GM06990 (cell line): ENCODE data around the gene MGME1.

Experiments
- DNase-seq: peaks from one replicate; pipeline ENCODE4 v3.0.0-alpha.2; 2011; ENCODE audit not compliant: insufficient read length; ENCODE audit errors: extremely low read depth
- H3K27me3 ChIP-seq: replicated peaks from 2 replicates; pipeline ENCODE4 v1.6.0; 2011; ENCODE audit warnings: low read length; ENCODE audit not compliant: control insufficient read depth, insufficient read depth
- H3K36me3 ChIP-seq: 2 replicates; pipeline ENCODE4 v1.5.1; 2011; ENCODE audit warnings: low read length; ENCODE audit not compliant: control insufficient read depth, insufficient read depth
- H3K4me3 ChIP-seq: replicated peaks from 2 replicates; pipeline ENCODE4 v1.5.1; 2011; ENCODE audit warnings: low read depth, mild to moderate bottlenecking, control low read depth, low read length
- CTCF ChIP-seq: IDR thresholded peaks from 2 replicates; pipeline ENCODE4 v1.5.1; 2011; ENCODE audit warnings: low read length, control low read depth, mild to moderate bottlenecking, inconsistent platforms; ENCODE audit not compliant: insufficient read depth, poor library complexity, severe bottlenecking

MGME1 gene

GRCh38 chr20:18004384-18005031 is 35.7 kb downstream of the MGME1 start:
- Histone ChIP-seq H3K4me3 (no peak overlapping the region), H3K27me3 (no peaks in the 10 kb centered on the region), H3K36me3 (no peaks in the 10 kb centered on the region)
- TF ChIP-seq CTCF = no peak
- DNase-seq = no peak

GRCh38 chr20:18005170-18005989 is 36.6 kb downstream of the MGME1 start:
- H3K4me3 ChIP-seq = no peak overlapping the region
- DNase-seq = peak; percentile 70
- no peak for TF ChIP-seq CTCF

GRCh38 chr20:18005990-18006364 is 37.2 kb downstream of the MGME1 start:
- Histone ChIP-seq H3K27me3 (no peaks in the 10 kb centered on the region), H3K36me3 (no peaks in the 10 kb centered on the region), H3K4me3 (no peak overlapping the region)
- no peak for DNase-seq
- no peak for TF ChIP-seq CTCF

More at GRCh38 chr20:18005170-18005989, 36.6 kb downstream of the MGME1 start:
- no peaks in the 10 kb centered on the region for H3K27me3 ChIP-seq
- no peaks in the 10 kb centered on the region for H3K36me3 ChIP-seq

- TF ChIP-seq CTCF = no peak
- H3K4me3 ChIP-seq = no peak overlapping the region
- DNase-seq = no peak
- no peaks in the 10 kb centered on the region for H3K36me3 ChIP-seq
- H3K27me3 ChIP-seq = no peaks in the 10 kb centered on the region
Observed at GRCh38 chr20:18006684-18007083, 37.9 kb downstream of the MGME1 start.

GRCh38 chr20:18007534-18008292 is 38.9 kb downstream of the MGME1 start:
- no peak for DNase-seq
- no peaks in the 10 kb centered on the region for H3K27me3 ChIP-seq
- TF ChIP-seq CTCF = no peak
- no peaks in the 10 kb centered on the region for H3K36me3 ChIP-seq
- no peak overlapping the region for H3K4me3 ChIP-seq
